GM12892 (cell line): ENCODE results near the gene GULP1.

ENCODE experiments used
- DNase-seq: peaks from one replicate; pipeline ENCODE4 v3.0.0; 2011; ENCODE audit not compliant: insufficient read length
- FAIRE-seq: peaks from 2 replicates; lab custom pipeline; 2011; peaks lifted over from hg19 to GRCh38; lab: Jason Lieb, UNC
- POLR2A ChIP-seq: IDR thresholded peaks from 2 replicates; pipeline ENCODE4 v1.6.1; 2011; ENCODE audit warnings: low read depth, low read length, control low read depth
- POLR2AphosphoS5 ChIP-seq: IDR thresholded peaks from 2 replicates; pipeline ENCODE4 v1.6.1; 2011; ENCODE audit warnings: low read depth, low read length, control low read depth
- TAF1 ChIP-seq: IDR thresholded peaks from 2 replicates; pipeline ENCODE4 v1.6.1; 2011; ENCODE audit warnings: low read depth, mild to moderate bottlenecking, control low read depth, low read length, borderline replicate concordance

GULP1 gene

GRCh38 chr2:188629753-188630527 lies 338.3 kb downstream of the GULP1 start:
- FAIRE-seq (no peak), DNase-seq (no peak)
- TF ChIP-seq POLR2AphosphoS5 (no peak), POLR2A (no peak), TAF1 (no peak)

GRCh38 chr2:188631037-188631809 lies 339.5 kb downstream of the GULP1 start:
- no peak for FAIRE-seq

DNA sequence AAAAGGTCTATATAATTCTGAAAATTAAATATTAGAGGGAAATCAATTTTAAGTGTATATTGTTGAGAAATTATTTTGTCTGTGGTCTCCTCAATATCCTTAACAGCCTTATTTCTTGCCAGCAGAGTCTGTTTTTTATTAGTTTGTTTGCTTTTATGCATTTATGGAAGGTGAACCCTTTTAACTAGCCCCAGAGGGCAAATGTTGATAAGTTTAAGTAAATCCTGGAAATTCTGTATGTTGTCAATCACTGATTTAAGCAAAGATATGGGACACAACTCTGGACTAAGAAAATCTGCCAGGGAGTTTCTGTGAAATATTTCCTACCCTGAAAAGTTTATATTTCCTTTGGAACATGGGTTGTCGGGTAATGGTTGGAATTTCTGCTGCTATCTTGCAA lies 343.0 kb downstream of the GULP1 start:
- no peak for DNase-seq
- FAIRE-seq, result no peak
- TF ChIP-seq POLR2AphosphoS5 (no peak), POLR2A (no peak), TAF1 (no peak)

More at GRCh38 chr2:188631037-188631809, 339.5 kb downstream of the GULP1 start:
- DNase-seq, result no peak
- no peak for TF ChIP-seq POLR2A
- TF ChIP-seq TAF1, result no peak
- no peak for TF ChIP-seq POLR2AphosphoS5
